Measurements from ENCODE around the gene TSACC. TPM values are rescaled to one million over a fixed set of nuclear protein-coding genes. Genes with fewer than 3 reads are reported as not detected.
A peak's percentile ranks its signal among the peaks of the same experiment; 100 is the strongest.
"Not testable (repeated sequence)": the region's sequence is repeated elsewhere in the genome, so short reads cannot be mapped to it uniquely, and the experiment has no call there.

TSACC gene
- total and polyA plus RNA-seq, 2 donors (not counting 1 experiment from before 2014, with no cell fraction given), result 0.69 to 1.2 TPM

GRCh38 chr1:156368889-156369684 lies 30.8 kb downstream of the TSACC start, which contains the start of gene RHBG:
TSS of gene RHBG (plus strand) at chr1:156369211. CDS start at chr1:156369250, 39 bp downstream.
- DNase-seq, result peak; percentile 35
- intact Hi-C loops (cut with micrococcal nuclease), result no loop called here
- Histone ChIP-seq H3K4me2 (replicated peaks; ENCODE audit: low read depth, low read length, poor library complexity, severe bottlenecking) (peak within 1 kb of the TSS; percentile 69), H3K9me3 (ENCODE audit: control extremely low read depth in 1 of 3, control insufficient read depth in 2 of 3, insufficient read depth in 1 of 3, low read length in 2 of 3) (no peaks in the 10 kb centered on the region), H3K9ac (ENCODE audit: low read length) (peak within 1 kb of the TSS; percentile 39), H2AFZ (ENCODE audit: insufficient read depth, low read depth, low read length, poor library complexity, severe bottlenecking) (peak within 1 kb of the TSS; percentile 55), H3K4me3 (ENCODE audit: control extremely low read depth in 1 of 5, extremely low read depth in 1 of 5, insufficient read depth in 1 of 5, low read depth in 2 of 5, low read length in 4 of 5) (peak within 1 kb of the TSS in 4 of 5 experiments; percentile 13 to 43 (median 36)), H3K4me1 (ENCODE audit: control insufficient read depth in 2 of 2, insufficient read depth in 2 of 2, low read length in 2 of 2) (peaks cover 9 to 10% of the 10 kb centered on the region in 2 donors), H4K20me1 (ENCODE audit: control insufficient read depth, insufficient read depth, low read length, poor library complexity, severe bottlenecking) (no peaks in the 10 kb centered on the region), H3K27me3 (replicated peaks in 1 of 4; ENCODE audit: control extremely low read depth in 1 of 4, control insufficient read depth in 3 of 4, insufficient read depth in 4 of 4, low read length in 3 of 4) (peaks cover 0 to 58% (median 17%) of the 10 kb centered on the region in 4 experiments), H3K27ac (ENCODE audit: low read length in 2 of 2) (no peak within 1 kb of the TSS), H3K36me3 (replicated peaks in 1 of 2; ENCODE audit: control extremely low read depth in 1 of 2, control insufficient read depth in 1 of 2, extremely low read depth in 1 of 2, insufficient read depth in 2 of 2, low read length in 1 of 2) (no peaks in the 10 kb centered on the region), H3K79me2 (ENCODE audit: control insufficient read depth, insufficient read depth, low read length) (no peaks in the 10 kb centered on the region)
- Mint-ChIP-seq H3K27me3 (peaks cover 57% of the 10 kb centered on the region), H3K9me3 (ENCODE audit: insufficient read depth) (no peaks in the 10 kb centered on the region), H3K4me3 (peak within 1 kb of the TSS; percentile 83), H3K27ac (no peak within 1 kb of the TSS), H3K4me1 (peaks cover 4% of the 10 kb centered on the region)
- ATAC-seq (ENCODE audit: low read depth), result peak; percentile 24
- WGBS (ENCODE audit: insufficient coverage), result 12% methylated on average over 45 of the region's 48 CpGs
- POLR2A ChIA-PET, result no interaction called here
- CTCF ChIA-PET, result no interaction called here
- TF ChIP-seq EZH2 (IDR thresholded peaks at IDR 0.05; ENCODE audit: borderline replicate concordance, insufficient read depth, low read depth, low read length, poor library complexity, severe bottlenecking), result no peak
- no peak for TF ChIP-seq CTCF (IDR thresholded peaks at IDR 0.05)

- H3K4me1 Mint-ChIP-seq; H3K27ac ChIP-seq (ENCODE audit: low read length in 2 of 2); H3K4me1 ChIP-seq (ENCODE audit: control insufficient read depth in 2 of 2, insufficient read depth in 2 of 2, low read length in 2 of 2); H3K79me2 ChIP-seq (ENCODE audit: control insufficient read depth, insufficient read depth, low read length); POLR2A ChIA-PET; H3K36me3 ChIP-seq (replicated peaks in 1 of 2; ENCODE audit: control extremely low read depth in 1 of 2, control insufficient read depth in 1 of 2, extremely low read depth in 1 of 2, insufficient read depth in 2 of 2, low read length in 1 of 2); H3K9me3 Mint-ChIP-seq (ENCODE audit: insufficient read depth); H3K4me3 ChIP-seq (ENCODE audit: control extremely low read depth in 1 of 5, extremely low read depth in 1 of 5, insufficient read depth in 1 of 5, low read depth in 2 of 5, low read length in 4 of 5); H3K9me3 ChIP-seq (ENCODE audit: control extremely low read depth in 1 of 3, control insufficient read depth in 2 of 3, insufficient read depth in 1 of 3, low read length in 2 of 3); DNase-seq; H4K20me1 ChIP-seq (ENCODE audit: control insufficient read depth, insufficient read depth, low read length, poor library complexity, severe bottlenecking); H3K27ac Mint-ChIP-seq; ATAC-seq (ENCODE audit: low read depth); intact Hi-C loops (cut with micrococcal nuclease): not testable (repeated sequence)
- Mint-ChIP-seq H3K4me3 (peak overlapping the region; percentile 83), H3K27me3 (peaks cover 55% of the 10 kb centered on the region)
- Histone ChIP-seq H3K27me3 (replicated peaks in 1 of 4; ENCODE audit: control extremely low read depth in 1 of 4, control insufficient read depth in 3 of 4, insufficient read depth in 4 of 4, low read length in 3 of 4) (peaks cover 0 to 54% (median 15%) of the 10 kb centered on the region in 4 experiments), H2AFZ (ENCODE audit: insufficient read depth, low read depth, low read length, poor library complexity, severe bottlenecking) (peak overlapping the region; percentile 55), H3K9ac (ENCODE audit: low read length) (peak overlapping the region; percentile 39), H3K4me2 (replicated peaks; ENCODE audit: low read depth, low read length, poor library complexity, severe bottlenecking) (peak overlapping the region; percentile 69)
- CTCF ChIA-PET, result interaction anchor here (3.6 kb wide), 1 partner anchor 16 kb away, joined by 18 read pairs; no protein-coding TSS in a partner anchor
- WGBS (ENCODE audit: insufficient coverage), result 94% methylated on average over 5 of the region's 10 CpGs
These were observed 31.5 kb downstream of the TSACC start for GRCh38 chr1:156369685-156370286.

Data from B cell (primary cell).